GM12878 (cell line): ENCODE results near the gene MDN1. TPM values are rescaled to one million over a fixed set of nuclear protein-coding genes. Genes with fewer than 3 reads are reported as not detected.

Experiments
- ATAC-seq: fragments of 200-7000 bp; cut with Tn5 transposase; 3 replicates; pipeline ENCODE4 v1.9.1; 2020; ENCODE audit warnings: mild to moderate bottlenecking, moderate library complexity
- BruUV-seq: library from RNA; stranded (reverse); fragments of 400-500 nt; replicated peaks from 2 replicates; lab custom pipeline; 2021; lab: Mats Ljungman, UMichigan
- CTCF ChIA-PET: fragments of 300-600 bp; sonication (Branson Sonifier 250); formaldehyde crosslinking; extraction: SDS; loops from one replicate; lab custom pipeline; 2021; ENCODE audit warnings: inconsistent platforms; lab: Yijun Ruan, JAX
- POLR2A ChIA-PET: fragments of 350-600 bp; formaldehyde crosslinking; extraction: SDS; loops from one replicate; lab custom pipeline; 2021; ENCODE audit warnings: inconsistent platforms; lab: Charles Lee
- RAD21 ChIA-PET: fragments of 300-600 bp; sonication (Branson Sonifier 250); formaldehyde crosslinking; loops from one replicate; lab custom pipeline; 2023; ENCODE audit warnings: antibody characterized with exemption; ENCODE audit not compliant: unreplicated experiment; lab: Charles Lee
- SMC1A ChIA-PET: fragments of 300-600 bp; sonication (Branson Sonifier 250); formaldehyde crosslinking; loops from one replicate; lab custom pipeline; 2023; ENCODE audit not compliant: unreplicated experiment, uncharacterized antibody; lab: Charles Lee
- DNase-seq: peaks from one replicate; pipeline ENCODE4 v3.0.0-alpha.2; 2011; ENCODE audit warnings: low read depth, low spot score
- FAIRE-seq: peaks from 3 replicates; lab custom pipeline; 2011; peaks lifted over from hg19 to GRCh38; lab: Jason Lieb, UNC
- H2AFZ ChIP-seq: 2 replicates; pipeline ENCODE4 v1.6.0; 2011; ENCODE audit warnings: low read depth, low read length, control low read depth; ENCODE audit not compliant: control insufficient read depth
- H3K27ac ChIP-seq: 2 replicates; pipeline ENCODE4 v1.5.1; 2011; ENCODE audit warnings: control low read depth; ENCODE audit not compliant: control insufficient read depth, insufficient read depth
- H3K27me3 ChIP-seq, 2 experiments: replicated peaks in 1 of 2; 2 replicates each; pipeline versions ENCODE4 v1.6.0 to v1.6.1; 2011; ENCODE audit warnings: low read length in 1 of 2; ENCODE audit not compliant: control insufficient read depth in 2 of 2, insufficient read depth in 2 of 2
- H3K36me3 ChIP-seq, 2 experiments: 2 replicates each; pipeline ENCODE4 v1.5.1; 2011; ENCODE audit warnings: low read length in 1 of 2; ENCODE audit not compliant: control insufficient read depth in 2 of 2, insufficient read depth in 2 of 2
- H3K4me1 ChIP-seq: 2 replicates; pipeline ENCODE4 v1.6.1; 2011; ENCODE audit warnings: mild to moderate bottlenecking, low read length, moderate library complexity, mixed read lengths; ENCODE audit not compliant: control insufficient read depth, insufficient read depth
- H3K4me2 ChIP-seq: 2 replicates; pipeline ENCODE4 v1.6.0; 2011; ENCODE audit warnings: control low read depth; ENCODE audit not compliant: control insufficient read depth, insufficient read depth
- H3K4me3 ChIP-seq: fragments of 200-600 bp; sonication (generic); 2 replicates; pipeline ENCODE4 v1.5.1; 2016
- H3K79me2 ChIP-seq: 2 replicates; pipeline ENCODE4 v1.6.0; 2011; ENCODE audit warnings: low read length; ENCODE audit not compliant: control insufficient read depth, insufficient read depth
- H3K9ac ChIP-seq: 2 replicates; pipeline ENCODE4 v1.8.0; 2011; ENCODE audit warnings: low read length, control low read depth, mixed read lengths; ENCODE audit not compliant: control insufficient read depth, insufficient read depth
- H3K9me3 ChIP-seq: replicated peaks from 3 replicates; pipeline ENCODE4 v1.5.1; 2011; ENCODE audit warnings: mild to moderate bottlenecking, low read length; ENCODE audit not compliant: control insufficient read depth, insufficient read depth
- H4K20me1 ChIP-seq: 2 replicates; pipeline ENCODE4 v1.6.0; 2011; ENCODE audit not compliant: control insufficient read depth, insufficient read depth
- ATF7 ChIP-seq: fragments of 450-650 bp; IDR thresholded peaks from 2 replicates; pipeline ENCODE4 v1.6.1; 2016; ENCODE audit warnings: low read depth, mild to moderate bottlenecking
- CBFB ChIP-seq: IDR thresholded peaks from 2 replicates; pipeline ENCODE4 v1.6.1; 2016; ENCODE audit warnings: antibody characterized with exemption, low read depth
- CTCF ChIP-seq, 3 experiments: IDR thresholded peaks in 2 of 3; conservative IDR thresholded peaks in 1 of 3; 2 replicates each; pipeline ENCODE4 v1.5.1; 2011; ENCODE audit warnings: low read depth in 3 of 3, low read length in 3 of 3, mild to moderate bottlenecking in 3 of 3, control low read depth in 2 of 3, moderate library complexity in 2 of 3, inconsistent platforms in 1 of 3, mixed read lengths in 1 of 3; ENCODE audit not compliant: control insufficient read depth in 2 of 3, insufficient read depth in 1 of 3; ENCODE audit errors: extremely low read depth in 1 of 3
- ELK1 ChIP-seq: IDR thresholded peaks from 2 replicates; pipeline ENCODE4 v1.6.1; 2012; ENCODE audit warnings: low read depth, low read length, improper control_type of control experiment
- KLF5 ChIP-seq: fragments of 450-650 bp; IDR thresholded peaks from 2 replicates; pipeline ENCODE4 v1.6.1; 2014; ENCODE audit warnings: mild to moderate bottlenecking; ENCODE audit not compliant: partially characterized antibody
- MYC ChIP-seq: IDR thresholded peaks from 2 replicates; pipeline ENCODE4 v1.6.1; 2011; ENCODE audit warnings: mild to moderate bottlenecking, low read length, moderate library complexity, inconsistent platforms; ENCODE audit not compliant: insufficient read depth, insufficient replicate concordance, insufficient read length, severe bottlenecking
- NKRF ChIP-seq: fragments of 450-650 bp; conservative IDR thresholded peaks from 2 replicates; pipeline ENCODE4 v1.6.1; 2017; ENCODE audit warnings: mild to moderate bottlenecking, moderate library complexity
- RB1 ChIP-seq: fragments of 450-650 bp; formaldehyde crosslinking; IDR thresholded peaks from 2 replicates; pipeline ENCODE4 v1.6.1; 2017; ENCODE audit warnings: mild to moderate bottlenecking, borderline replicate concordance
- RBBP5 ChIP-seq: fragments of 200-600 bp; sonication (generic); conservative IDR thresholded peaks from 2 replicates; pipeline ENCODE4 v1.6.1; 2016
- RFX5 ChIP-seq: IDR thresholded peaks from 2 replicates; pipeline ENCODE4 v1.6.1; 2011; ENCODE audit warnings: low read depth, low read length, improper control_type of control experiment
- STAT3 ChIP-seq: IDR thresholded peaks from 2 replicates; pipeline ENCODE4 v1.6.1; 2011; ENCODE audit warnings: low read depth, low read length, improper control_type of control experiment
- SUZ12 ChIP-seq: fragments of 200-600 bp; sonication (generic); IDR thresholded peaks from one replicate; pipeline ENCODE4 v1.6.1; 2018; ENCODE audit warnings: antibody characterized with exemption, mild to moderate bottlenecking; ENCODE audit not compliant: unreplicated experiment
- YBX1 ChIP-seq: fragments of 450-650 bp; IDR thresholded peaks from 2 replicates; pipeline ENCODE4 v1.6.1; 2016; ENCODE audit warnings: antibody characterized with exemption
- ZNF622 ChIP-seq: fragments of 450-650 bp; IDR thresholded peaks from 2 replicates; pipeline ENCODE4 v1.6.1; 2017; ENCODE audit warnings: mild to moderate bottlenecking, inconsistent platforms
- WGBS: methylation state at CpG from one replicate; pipeline ENCODE4 v1.1.6; 2016; ENCODE audit warnings: low lambda C conversion rate; ENCODE audit not compliant: insufficient replicate concordance, insufficient coverage; ENCODE audit errors: missing lambda C conversion rate; 5-methylcytosine and 5-hydroxymethylcytosine counted together
- in situ Hi-C: fragments of 300-500 bp; cut with MboI; formaldehyde crosslinking; loops from 9 replicates; pipeline ENCODE4 v1.14.3; 2018; ENCODE audit warnings: mixed read lengths
- intact Hi-C: fragments of 100-400 bp; cut with micrococcal nuclease; formaldehyde crosslinking; loops from one replicate; pipeline ENCODE4 v1.14.2; 2022; ENCODE audit not compliant: unreplicated experiment
- polyA plus RNA-seq, 11 experiments: library from polyadenylated mRNA; depleted of rRNA in 4 of 11; unstranded in 6 of 11; stranded (reverse) in 5 of 11; fragments of >200 nt; fragmentation: Nextera tagmentation in 4 of 11; fragmentation: Illumina TruSeq in 1 of 11; extraction: Ambion mirVana in 4 of 11; extraction: Trizol in 1 of 11; gene quantifications; 1 replicate in 1 of 11; 2 replicates in 10 of 11; pipeline versions ENCODE4 v1.2.1 to v1.2.3, GENCODE V29; 2011 to 2016; ENCODE audit warnings: inconsistent platforms in 2 of 11, missing spikeins in 2 of 11, low read depth in 1 of 11
- total RNA-seq, 4 experiments: library from RNA; depleted of rRNA in 3 of 4; stranded (reverse); fragments of >200 nt in 3 of 4; fragmentation: Illumina TruSeq in 1 of 4; extraction: Trizol in 1 of 4; gene quantifications; 2 replicates each; pipeline versions ENCODE4 v1.2.1 to v1.2.3, GENCODE V29; 2013 to 2021

Gene MDN1
- total and polyA plus RNA-seq, 10 of the 15 experiments (the other 5 are each of a cell fraction or from before 2014, with no cell fraction given), result 14.3 to 50.1 (median 22.1) TPM

- H3K4me2 ChIP-seq, result no peak overlapping the region
- intact Hi-C loops, result no loop called here
- no peak for TF ChIP-seq CTCF (IDR thresholded peaks at IDR 0.05 in 2 of 3, conservative IDR thresholded peaks at IDR 0.05 in 1 of 3; ENCODE audit: control insufficient read depth in 2 of 3, extremely low read depth in 1 of 3, insufficient read depth in 1 of 3, low read depth in 3 of 3, low read length in 3 of 3)
- TF ChIP-seq CBFB, result no peak
- TF ChIP-seq YBX1, result no peak
- TF ChIP-seq KLF5, result no peak
- no peak for TF ChIP-seq RB1
- TF ChIP-seq NKRF, result no peak
- no peak for TF ChIP-seq ZNF622
- no peak for TF ChIP-seq ATF7
- no peak for TF ChIP-seq RFX5
- no peak for TF ChIP-seq ELK1
- no peak for TF ChIP-seq MYC
- no peak for TF ChIP-seq STAT3
- TF ChIP-seq SUZ12, result no peak
- TF ChIP-seq RBBP5, result no peak
- H3K79me2 ChIP-seq, result no peaks in the 10 kb centered on the region
- ChIA-PET SMC1A (interaction anchor here (0.6 kb wide), 1 partner anchor 126 kb away, joined by 3 read pairs; no protein-coding TSS in a partner anchor), CTCF (interaction anchor here (0.7 kb wide), 1 partner anchor 310 kb away, joined by 3 read pairs; no protein-coding TSS in a partner anchor), POLR2A (no interaction called here), RAD21 (no interaction called here)
- no peak for DNase-seq
- FAIRE-seq, result no peak
- BruUV-seq, result no TSS peak
- H3K4me3 ChIP-seq, result no peak overlapping the region
- H4K20me1 ChIP-seq, result no peaks in the 10 kb centered on the region
- H3K9me3 ChIP-seq, result no peaks in the 10 kb centered on the region
- H3K27me3 ChIP-seq, result no peaks in the 10 kb centered on the region
- in situ Hi-C loops, result no loop called here
- whole genome bisulfite sequencing, result 96% methylated on average over 10 of the region's 10 CpGs
- ATAC-seq, result no peak
- no peaks in the 10 kb centered on the region for H3K4me1 ChIP-seq
- peaks cover 26 to 32% of the 10 kb centered on the region in 2 experiments for H3K36me3 ChIP-seq
- H3K9ac ChIP-seq, result no peak overlapping the region
- H2AFZ ChIP-seq, result no peak overlapping the region
- H3K27ac ChIP-seq, result no peak overlapping the region
Measured at GRCh38 chr6:89681983-89682564, 137.5 kb downstream of the MDN1 start.
